ENCODE data around the gene CD3E. TPM values are rescaled to one million over a fixed set of nuclear protein-coding genes. Genes with fewer than 3 reads are reported as not detected.

The CD3E gene
- total RNA-seq, 3 donors from 2014 or later (not counting 1 experiment from before 2014, with no cell fraction given): 31.6 to 322 (median 155) TPM

DNA sequence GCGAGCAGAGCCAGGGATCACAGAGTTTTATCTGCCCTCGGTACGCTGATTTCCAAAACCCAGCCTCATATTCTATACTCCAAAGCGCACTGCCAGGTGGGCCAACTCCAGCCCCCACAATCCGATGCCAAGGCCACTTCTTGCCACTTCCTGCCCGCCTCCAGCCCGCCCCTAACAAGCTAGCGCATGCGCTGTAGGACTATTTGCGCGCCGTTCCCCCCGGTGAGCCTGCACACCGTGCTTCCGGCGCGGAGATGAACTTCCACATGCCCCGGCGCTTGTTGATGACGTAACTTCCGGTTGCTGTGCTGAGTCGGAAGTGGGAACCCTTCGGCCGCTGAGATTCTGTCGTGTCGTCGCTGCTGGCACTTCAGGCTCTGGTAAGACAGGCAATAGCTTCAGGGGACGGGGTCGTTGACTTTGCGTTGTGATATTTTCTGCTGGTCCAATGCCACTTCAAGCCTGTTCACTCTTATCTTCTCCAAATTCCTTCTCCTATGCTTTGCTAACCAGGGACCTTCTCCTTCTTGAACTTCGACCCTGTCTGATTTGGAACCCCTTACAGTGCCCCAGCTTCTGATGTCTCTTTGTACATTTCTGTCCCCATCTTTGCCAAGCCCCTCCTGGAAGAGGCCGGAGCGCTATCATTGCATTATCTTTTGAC is 54.9 kb downstream of the CD3E start, which contains the start of gene UBE4A:
Gene UBE4A, plus strand, starts transcription at position 306 of the 664 bp plus-strand sequence. CDS start 5,481 bp downstream, outside the sequence.
- WGBS (ENCODE audit: insufficient coverage): 4% methylated on average over 33 of the region's 33 CpGs

DNA sequence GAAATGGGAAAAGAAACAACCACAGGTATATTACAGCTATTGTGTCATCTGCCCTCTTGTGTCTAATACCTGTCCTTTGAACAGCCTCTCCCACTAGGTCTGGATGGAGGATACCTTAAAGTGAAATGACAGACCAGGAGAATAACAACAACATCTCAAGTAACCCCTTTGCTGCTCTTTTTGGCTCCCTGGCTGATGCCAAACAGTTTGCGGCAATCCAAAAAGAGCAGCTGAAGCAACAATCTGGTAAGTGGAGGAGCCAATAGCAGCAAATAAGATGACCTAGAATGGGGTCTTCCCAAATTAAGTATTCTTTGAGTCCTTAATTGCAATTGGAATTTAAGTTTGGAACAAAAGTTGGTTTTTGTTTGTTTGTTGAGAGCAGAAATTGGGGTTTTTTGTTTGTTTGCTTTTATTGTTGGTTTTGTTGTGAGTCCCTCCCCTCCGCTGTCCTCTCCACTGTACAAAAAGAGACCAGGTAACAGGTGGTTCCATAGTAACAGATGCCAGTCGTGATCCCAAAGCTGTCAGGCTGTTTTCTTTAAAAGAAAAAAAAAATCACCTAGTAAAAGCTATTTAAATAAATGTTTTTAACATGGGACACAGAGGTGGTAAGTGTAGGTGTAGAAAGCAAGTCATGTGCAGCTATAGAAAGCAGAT is 60.6 kb downstream of the CD3E start:
- no peak overlapping the region for H3K4me3 Mint-ChIP-seq
- H3K27me3 ChIP-seq (ENCODE audit: control insufficient read depth, insufficient read depth, low read length): no peaks in the 10 kb centered on the region
- no peak overlapping the region for H3K27ac Mint-ChIP-seq
- no peak overlapping the region for H3K4me3 ChIP-seq (ENCODE audit: low read length)
- peaks cover 26% of the 10 kb centered on the region for H3K36me3 Mint-ChIP-seq
- H3K27me3 Mint-ChIP-seq (ENCODE audit: low read depth in 2 of 2): no peaks in the 10 kb centered on the region
- H3K9me3 Mint-ChIP-seq: no peaks in the 10 kb centered on the region
- H3K9me3 ChIP-seq (ENCODE audit: control insufficient read depth, insufficient read depth, low read length): no peaks in the 10 kb centered on the region
- DNase-seq (no peak), ATAC-seq (no peak)
- peaks cover 22 to 34% of the 10 kb centered on the region in 2 donors for H3K4me1 Mint-ChIP-seq
- peaks cover 57% of the 10 kb centered on the region for H3K36me3 ChIP-seq (ENCODE audit: control insufficient read depth, insufficient read depth, low read length)
- peaks cover 7% of the 10 kb centered on the region for H3K4me1 ChIP-seq (ENCODE audit: control insufficient read depth, insufficient read depth, low read length)
- no peak overlapping the region for H3K27ac ChIP-seq (ENCODE audit: low read length)
- intact Hi-C loops (cut with micrococcal nuclease): loop anchor here (5.0 kb wide), 1 partner anchor 122 kb away; no protein-coding TSS in a partner anchor
- 92% methylated on average over 2 of the region's 3 CpGs for WGBS (ENCODE audit: insufficient coverage)
- TF ChIP-seq, protein P1, sequence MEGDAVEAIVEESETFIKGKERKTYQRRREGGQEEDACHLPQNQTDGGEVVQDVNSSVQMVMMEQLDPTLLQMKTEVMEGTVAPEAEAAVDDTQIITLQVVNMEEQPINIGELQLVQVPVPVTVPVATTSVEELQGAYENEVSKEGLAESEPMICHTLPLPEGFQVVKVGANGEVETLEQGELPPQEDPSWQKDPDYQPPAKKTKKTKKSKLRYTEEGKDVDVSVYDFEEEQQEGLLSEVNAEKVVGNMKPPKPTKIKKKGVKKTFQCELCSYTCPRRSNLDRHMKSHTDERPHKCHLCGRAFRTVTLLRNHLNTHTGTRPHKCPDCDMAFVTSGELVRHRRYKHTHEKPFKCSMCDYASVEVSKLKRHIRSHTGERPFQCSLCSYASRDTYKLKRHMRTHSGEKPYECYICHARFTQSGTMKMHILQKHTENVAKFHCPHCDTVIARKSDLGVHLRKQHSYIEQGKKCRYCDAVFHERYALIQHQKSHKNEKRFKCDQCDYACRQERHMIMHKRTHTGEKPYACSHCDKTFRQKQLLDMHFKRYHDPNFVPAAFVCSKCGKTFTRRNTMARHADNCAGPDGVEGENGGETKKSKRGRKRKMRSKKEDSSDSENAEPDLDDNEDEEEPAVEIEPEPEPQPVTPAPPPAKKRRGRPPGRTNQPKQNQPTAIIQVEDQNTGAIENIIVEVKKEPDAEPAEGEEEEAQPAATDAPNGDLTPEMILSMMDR (IDR thresholded peaks at IDR 0.05): no peak

More for the DNA sequence above, 54.9 kb downstream of the CD3E start, which contains the start of gene UBE4A:
- H3K4me3 Mint-ChIP-seq: peak within 1 kb of the TSS; percentile 98
- peaks cover 35 to 42% of the 10 kb centered on the region in 2 donors for H3K4me1 Mint-ChIP-seq
- H3K4me1 ChIP-seq (ENCODE audit: control insufficient read depth, insufficient read depth, low read length): peaks cover 13% of the 10 kb centered on the region
- H3K36me3 ChIP-seq (ENCODE audit: control insufficient read depth, insufficient read depth, low read length): peaks cover 9% of the 10 kb centered on the region
- no peaks in the 10 kb centered on the region for H3K27me3 Mint-ChIP-seq (ENCODE audit: low read depth in 2 of 2)
- peak within 1 kb of the TSS; percentile 97 to 100 for H3K27ac Mint-ChIP-seq
- H3K27ac ChIP-seq (ENCODE audit: low read length): peak within 1 kb of the TSS; percentile 75
- intact Hi-C loops (cut with micrococcal nuclease): loop anchor here (1.0 to 5.0 kb wide), 2 partner anchors 42 to 107 kb away; partner anchors contain the start of genes ATP5MG and MPZL3
- TF ChIP-seq, protein P1 (IDR thresholded peaks at IDR 0.05): no peak
- no peaks in the 10 kb centered on the region for H3K36me3 Mint-ChIP-seq
- DNase-seq (peak; percentile 93 to 99), ATAC-seq (peak; percentile 90 to 95 (median 90))
- no peaks in the 10 kb centered on the region for H3K27me3 ChIP-seq (ENCODE audit: control insufficient read depth, insufficient read depth, low read length)
- no peaks in the 10 kb centered on the region for H3K9me3 ChIP-seq (ENCODE audit: control insufficient read depth, insufficient read depth, low read length)
- peaks cover 0 to 3% of the 10 kb centered on the region in 2 donors for H3K9me3 Mint-ChIP-seq
- H3K4me3 ChIP-seq (ENCODE audit: low read length): peak within 1 kb of the TSS; percentile 66

Other genes with a start within 250 kb of the CD3E start
- gene TMPRSS4, start 227.7 kb upstream of the CD3E start, total RNA-seq: not detected
- gene SMIM35, start 217.8 kb upstream of the CD3E start, total RNA-seq: under 1 TPM; 0.30 to 0.68 (median 0.33) TPM
- gene SCN4B, start 151.9 kb upstream of the CD3E start, total RNA-seq: under 1 TPM in 1 of 3 donors, not detected in 2; 0.33 TPM
- not detected for gene SCN2B, start 128.1 kb upstream of the CD3E start, total RNA-seq
- 10 to 100 TPM in 2 of 3 donors, 1 to 10 TPM in 1; 7.1 to 27.8 (median 12.8) TPM for gene JAML, start 79.7 kb upstream of the CD3E start, total RNA-seq
- 1 to 10 TPM; 6.3 to 7.5 (median 6.7) TPM for gene MPZL3, start 52.4 kb upstream of the CD3E start, total RNA-seq
- gene MPZL2, start 40.4 kb upstream of the CD3E start, total RNA-seq: under 1 TPM in 2 of 3 donors, not detected in 1; 0.49 to 0.58 TPM
- gene CD3D, start 38.0 kb downstream of the CD3E start, total RNA-seq: 10 to 100 TPM; 11.6 to 84.1 (median 12.0) TPM
- gene CD3G, start 39.6 kb downstream of the CD3E start, total RNA-seq: 10 to 100 TPM in 1 of 3 donors, 1 to 10 TPM in 2; 7.6 to 52.1 (median 8.2) TPM
- gene UBE4A, start 54.9 kb downstream of the CD3E start, total RNA-seq: 10 to 100 TPM; 35.1 to 43.9 (median 37.0) TPM
- gene ATP5MG, start 96.9 kb downstream of the CD3E start, total RNA-seq: 100 to 1,000 TPM in 2 of 3 donors, 10 to 100 TPM in 1; 90.3 to 135 (median 107) TPM
- 100 to 1,000 TPM; 146 to 176 (median 157) TPM for gene KMT2A, start 131.8 kb downstream of the CD3E start, total RNA-seq
- under 1 TPM in 1 of 3 donors, not detected in 2; 0.43 TPM for gene TTC36, start 222.7 kb downstream of the CD3E start, total RNA-seq
- gene TMEM25, start 226.5 kb downstream of the CD3E start, total RNA-seq: 10 to 100 TPM in 1 of 3 donors, 1 to 10 TPM in 2; 4.1 to 11.0 (median 9.3) TPM